GM03348 (cell line): ENCODE measurements around the gene BBS9.
A peak's percentile ranks its signal among the peaks of the same experiment; 100 is the strongest.
"Not testable (repeated sequence)": the region's sequence is repeated elsewhere in the genome, so short reads cannot be mapped to it uniquely, and the experiment has no call there.

Source experiments
- DNase-seq: peaks from one replicate; pipeline ENCODE4 v3.0.0; 2012; ENCODE audit warnings: low spot score

The BBS9 gene

GRCh38 chr7:33195264-33195663 is 65.9 kb downstream of the BBS9 start:
- peak; percentile 70 for DNase-seq

- peak; percentile 27 for DNase-seq
These were observed 66.9 kb downstream of the BBS9 start for GRCh38 chr7:33196221-33196620.

GRCh38 chr7:33200282-33200681 is 70.9 kb downstream of the BBS9 start:
- no peak for DNase-seq

- DNase-seq, result no peak
These were observed 72.5 kb downstream of the BBS9 start for GRCh38 chr7:33201821-33202220.

DNA sequence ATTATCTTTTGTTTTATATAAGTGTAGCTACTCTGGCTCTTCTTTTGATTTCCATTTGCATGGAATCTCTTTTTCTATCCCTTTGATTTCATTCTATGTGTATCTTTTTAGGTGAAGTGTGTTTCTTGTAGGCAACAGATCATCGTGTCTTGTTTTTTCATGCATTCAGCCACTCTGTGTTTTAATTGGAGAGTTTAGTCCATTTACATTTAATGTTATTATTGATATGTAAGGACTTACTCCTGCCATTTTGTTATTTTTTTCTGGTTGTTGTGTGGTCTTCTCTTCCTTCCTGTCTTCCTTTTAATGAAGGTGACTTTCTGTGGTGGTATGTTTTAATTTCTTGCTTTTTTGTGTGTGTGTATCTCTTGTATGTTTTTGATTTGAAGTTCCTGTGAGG is 81.6 kb downstream of the BBS9 start:
- DNase-seq, result no peak

GRCh38 chr7:33212144-33212543 is 82.8 kb downstream of the BBS9 start:
- DNase-seq, result no peak

DNA sequence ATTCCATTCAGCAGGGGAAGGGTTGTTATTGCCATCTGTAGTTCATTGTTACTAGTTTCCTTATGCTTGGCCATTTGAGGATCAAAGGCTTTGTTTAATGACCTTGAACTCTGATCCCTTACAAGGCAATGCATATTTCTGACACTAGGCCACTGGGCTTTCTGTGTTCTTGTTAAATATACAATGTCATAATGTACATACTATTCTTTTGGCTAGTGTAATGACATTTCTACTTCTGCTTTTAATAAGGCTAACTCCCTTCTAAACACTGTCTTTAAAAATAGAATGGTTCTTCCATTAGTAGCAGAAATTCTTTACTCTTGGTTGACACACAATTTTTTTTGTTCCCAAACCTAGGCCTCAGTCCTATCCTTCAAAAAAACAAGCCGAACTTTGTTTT is 86.6 kb downstream of the BBS9 start:
- DNase-seq, result no peak

DNA sequence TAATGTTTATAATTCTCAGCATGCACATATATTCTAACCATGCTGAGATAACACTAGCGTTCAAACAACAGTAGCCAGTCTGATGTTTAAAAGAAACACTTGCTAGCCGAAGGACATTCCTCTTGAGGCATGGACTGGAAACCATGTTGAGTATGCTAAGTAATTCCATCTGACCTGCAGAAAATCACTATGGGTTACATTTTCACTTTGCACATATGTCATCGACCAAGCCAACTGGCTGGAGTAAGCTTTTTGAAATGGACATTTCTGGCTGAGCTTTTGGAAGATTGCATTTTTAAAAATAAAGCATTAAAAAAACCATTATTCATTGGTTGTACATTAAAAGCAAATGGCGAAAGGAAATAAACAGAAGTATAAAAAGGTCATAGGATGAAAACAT is 88.2 kb downstream of the BBS9 start:
- no peak for DNase-seq

- not testable (repeated sequence) for DNase-seq
These were observed 89.6 kb downstream of the BBS9 start for GRCh38 chr7:33218841-33219535.

DNA sequence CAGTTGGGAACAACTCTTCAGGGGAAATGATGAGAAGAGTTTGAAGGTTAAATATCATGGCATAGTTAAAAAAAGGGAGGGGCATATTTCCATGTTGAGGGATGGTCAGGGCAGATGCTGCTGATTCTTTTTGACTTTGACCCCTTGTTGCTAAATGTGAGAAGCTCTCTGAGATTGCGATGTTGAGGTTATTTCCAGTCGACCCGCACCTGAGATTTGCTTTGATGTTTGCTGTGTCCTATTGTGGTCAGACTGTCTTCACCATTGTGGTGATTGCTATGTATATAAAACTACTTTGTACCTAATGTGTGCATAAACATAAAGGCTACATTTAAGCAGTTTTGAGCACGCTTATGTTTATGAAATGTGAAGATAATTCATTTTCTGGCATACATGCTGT is 90.9 kb downstream of the BBS9 start:
- DNase-seq, result no peak

DNA sequence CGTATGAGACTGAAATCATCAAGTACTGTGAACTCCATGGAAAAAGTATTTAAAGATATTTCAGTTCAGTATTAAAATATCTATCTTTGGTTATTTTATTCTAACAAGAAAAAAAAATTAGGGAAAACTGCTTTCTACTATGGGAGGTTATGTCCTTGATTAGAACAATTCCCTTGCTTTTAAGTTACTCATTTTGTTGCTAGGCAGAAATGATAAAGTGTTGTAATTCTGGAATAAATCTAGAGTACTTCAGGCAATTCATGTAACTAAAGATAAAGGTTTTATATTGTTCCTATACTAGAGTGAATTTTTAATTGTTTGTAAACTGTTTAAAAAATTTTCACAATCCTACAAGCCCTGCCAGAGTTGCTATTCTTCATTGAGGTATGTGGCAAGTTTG is 92.0 kb downstream of the BBS9 start:
- DNase-seq, result no peak

DNA sequence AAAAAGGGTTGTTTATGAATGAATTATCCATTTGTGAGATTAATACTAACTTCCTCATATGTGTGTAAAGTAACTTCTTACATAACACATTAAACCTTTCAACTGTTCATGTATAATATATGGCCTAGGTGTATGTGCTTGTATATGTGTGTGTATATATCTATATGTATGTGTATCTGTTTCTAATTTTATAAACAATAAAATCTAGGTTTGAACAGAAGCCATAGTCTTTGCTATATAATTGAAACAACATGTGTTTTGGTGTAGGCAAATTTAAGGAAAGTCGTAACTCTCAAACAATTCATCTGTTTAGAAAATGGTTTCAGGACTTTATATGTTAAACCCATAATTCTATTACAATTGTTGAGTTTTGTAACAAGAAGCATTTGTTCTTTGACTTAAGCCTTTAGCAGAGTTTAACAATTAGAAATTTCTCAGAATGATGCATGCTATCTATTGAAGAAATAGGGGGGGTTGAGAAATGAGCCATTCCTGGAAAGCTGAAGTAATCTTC is 103.3 kb downstream of the BBS9 start:
- no peak for DNase-seq

- DNase-seq, result no peak
These were observed 104.3 kb downstream of the BBS9 start for GRCh38 chr7:33233659-33234058.

- no peak for DNase-seq
These were observed 107.7 kb downstream of the BBS9 start for GRCh38 chr7:33237036-33237435.

GRCh38 chr7:33243319-33243881 is 114.0 kb downstream of the BBS9 start:
- DNase-seq, result peak; percentile 69

- no peak for DNase-seq
These were observed 119.3 kb downstream of the BBS9 start for GRCh38 chr7:33248671-33249070.

GRCh38 chr7:33250421-33250871 is 121.1 kb downstream of the BBS9 start:
- peak; percentile 70 for DNase-seq

DNA sequence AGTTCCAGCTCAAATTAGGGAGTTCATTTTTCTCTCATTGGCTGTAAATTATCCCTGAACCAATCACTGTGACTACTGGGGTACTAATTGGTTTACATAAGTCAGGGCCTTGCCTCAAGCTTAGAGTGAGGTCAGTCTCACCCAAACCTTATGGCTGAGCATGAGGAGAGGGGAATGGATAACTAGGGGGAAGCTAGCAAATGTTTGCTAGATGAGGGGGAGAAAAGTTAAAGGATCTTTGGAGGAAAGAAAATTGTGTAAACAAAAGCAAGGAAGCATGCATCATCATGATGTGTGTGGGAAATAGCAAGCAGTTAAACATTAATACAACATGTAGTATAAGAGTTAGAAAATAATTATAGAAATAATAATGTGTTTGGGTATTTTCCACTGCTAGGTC is 121.9 kb downstream of the BBS9 start:
- DNase-seq, result no peak

GRCh38 chr7:33258491-33258951 is 129.2 kb downstream of the BBS9 start:
- DNase-seq, result peak; percentile 57

GRCh38 chr7:33261585-33261984 is 132.2 kb downstream of the BBS9 start:
- DNase-seq, result no peak

DNA sequence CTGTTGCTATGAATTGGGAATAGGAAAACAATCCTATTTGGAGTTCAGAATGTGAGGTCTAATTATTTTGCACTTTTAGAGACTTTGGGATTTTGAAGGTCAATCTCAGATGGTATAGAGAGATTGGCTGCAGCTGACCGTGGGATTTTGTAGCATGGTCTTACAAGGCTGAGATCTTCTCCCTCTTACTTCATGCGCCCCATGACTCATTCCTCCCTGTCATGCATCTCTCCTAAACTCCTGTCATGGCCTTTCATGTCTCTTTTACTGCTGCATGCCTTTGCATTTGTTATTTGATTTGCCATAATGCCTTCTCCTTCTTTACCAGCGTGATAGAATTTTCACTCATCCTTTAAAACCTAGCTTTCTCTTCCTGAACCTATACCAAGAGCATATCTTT is 133.1 kb downstream of the BBS9 start:
- no peak for DNase-seq

DNA sequence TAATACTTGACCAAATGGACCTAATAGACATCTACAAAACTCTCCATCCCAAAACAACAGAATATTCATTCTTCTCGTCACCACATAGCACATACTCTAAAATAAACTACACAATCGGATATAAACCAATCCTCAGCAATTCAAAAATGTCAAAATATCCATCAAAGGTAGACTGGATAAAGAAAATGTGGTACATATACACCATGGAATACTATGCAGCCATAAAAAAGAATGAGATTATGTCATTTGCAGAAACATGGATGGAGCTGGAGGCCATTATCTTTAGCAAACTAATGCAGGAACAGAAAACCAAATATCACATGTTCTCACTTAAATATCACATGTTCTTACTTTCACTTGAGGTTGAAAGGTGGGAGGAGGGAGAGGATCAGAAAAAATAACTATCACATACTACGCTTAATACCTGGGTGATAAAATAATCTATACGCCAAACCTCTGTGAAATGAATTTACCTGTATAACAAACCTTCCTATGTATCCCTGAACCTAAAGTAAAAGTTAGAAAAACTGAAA is 142.5 kb downstream of the BBS9 start:
- not testable (repeated sequence) for DNase-seq

GRCh38 chr7:33273356-33273755 is 144.0 kb downstream of the BBS9 start:
- no peak for DNase-seq
